ENCODE data around the gene XDH.

DNA sequence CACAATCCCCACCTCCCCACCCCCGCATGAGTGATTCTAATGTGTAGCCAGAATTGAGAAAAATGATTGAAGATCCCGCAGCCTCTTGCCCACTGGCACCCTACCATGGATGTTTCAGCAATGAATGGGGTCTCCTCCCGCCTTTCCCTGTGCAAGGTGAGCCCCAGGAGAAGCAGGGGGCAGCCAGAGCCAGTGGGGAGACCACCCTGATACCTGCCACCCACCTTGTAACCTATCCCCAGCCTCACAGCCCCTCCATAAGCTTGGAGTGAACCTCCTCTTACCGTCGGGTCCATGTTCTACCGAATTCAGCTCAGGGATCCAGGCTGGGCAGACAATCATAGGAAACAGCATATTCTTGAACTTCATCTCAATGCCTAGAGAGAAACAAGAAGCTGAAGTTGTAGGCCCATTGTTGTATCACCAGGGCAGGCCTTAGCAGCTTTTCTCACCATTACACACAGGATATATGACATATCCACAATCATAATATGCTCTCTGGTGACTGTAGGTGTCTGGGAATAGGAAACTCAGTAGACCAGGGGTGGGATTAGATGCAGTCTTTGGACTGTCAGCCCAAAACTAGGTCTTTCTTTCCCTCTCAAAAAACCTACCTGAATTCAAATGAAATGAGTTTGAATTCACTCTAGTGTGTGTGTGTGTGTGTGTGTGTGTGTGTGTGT, 30.9 kb downstream of the XDH start:
- TF ChIP-seq POLR2A (IDR thresholded peaks at IDR 0.05) = no peak
- TF ChIP-seq, protein P1, sequence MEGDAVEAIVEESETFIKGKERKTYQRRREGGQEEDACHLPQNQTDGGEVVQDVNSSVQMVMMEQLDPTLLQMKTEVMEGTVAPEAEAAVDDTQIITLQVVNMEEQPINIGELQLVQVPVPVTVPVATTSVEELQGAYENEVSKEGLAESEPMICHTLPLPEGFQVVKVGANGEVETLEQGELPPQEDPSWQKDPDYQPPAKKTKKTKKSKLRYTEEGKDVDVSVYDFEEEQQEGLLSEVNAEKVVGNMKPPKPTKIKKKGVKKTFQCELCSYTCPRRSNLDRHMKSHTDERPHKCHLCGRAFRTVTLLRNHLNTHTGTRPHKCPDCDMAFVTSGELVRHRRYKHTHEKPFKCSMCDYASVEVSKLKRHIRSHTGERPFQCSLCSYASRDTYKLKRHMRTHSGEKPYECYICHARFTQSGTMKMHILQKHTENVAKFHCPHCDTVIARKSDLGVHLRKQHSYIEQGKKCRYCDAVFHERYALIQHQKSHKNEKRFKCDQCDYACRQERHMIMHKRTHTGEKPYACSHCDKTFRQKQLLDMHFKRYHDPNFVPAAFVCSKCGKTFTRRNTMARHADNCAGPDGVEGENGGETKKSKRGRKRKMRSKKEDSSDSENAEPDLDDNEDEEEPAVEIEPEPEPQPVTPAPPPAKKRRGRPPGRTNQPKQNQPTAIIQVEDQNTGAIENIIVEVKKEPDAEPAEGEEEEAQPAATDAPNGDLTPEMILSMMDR (IDR thresholded peaks at IDR 0.05) = no peak
